ENCODE results near the gene NPTXR.
A peak's percentile ranks its signal among the peaks of the same experiment; 100 is the strongest.

NPTXR gene

DNA sequence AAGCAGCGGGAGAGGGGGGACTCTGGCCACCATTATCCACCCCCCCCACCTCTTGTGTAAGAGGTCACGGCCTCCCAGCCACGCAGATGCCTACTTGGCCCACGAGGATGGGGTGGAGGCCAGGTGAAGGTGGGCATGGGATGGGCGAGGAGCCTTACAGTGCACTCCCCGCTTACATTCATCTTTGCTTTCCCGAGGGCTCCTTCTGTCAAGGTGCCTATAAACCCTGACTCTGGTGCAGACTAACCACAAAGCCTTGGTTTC lies 13.1 kb downstream of the NPTXR start:
- DNase-seq (ENCODE audit: low spot score): no peak

- DNase-seq (ENCODE audit: low spot score): no peak
These were observed 13.6 kb downstream of the NPTXR start for GRCh38 chr22:38830026-38830844.

- no peak for DNase-seq (ENCODE audit: low spot score)
These were observed 14.3 kb downstream of the NPTXR start for GRCh38 chr22:38829485-38829884.

DNA sequence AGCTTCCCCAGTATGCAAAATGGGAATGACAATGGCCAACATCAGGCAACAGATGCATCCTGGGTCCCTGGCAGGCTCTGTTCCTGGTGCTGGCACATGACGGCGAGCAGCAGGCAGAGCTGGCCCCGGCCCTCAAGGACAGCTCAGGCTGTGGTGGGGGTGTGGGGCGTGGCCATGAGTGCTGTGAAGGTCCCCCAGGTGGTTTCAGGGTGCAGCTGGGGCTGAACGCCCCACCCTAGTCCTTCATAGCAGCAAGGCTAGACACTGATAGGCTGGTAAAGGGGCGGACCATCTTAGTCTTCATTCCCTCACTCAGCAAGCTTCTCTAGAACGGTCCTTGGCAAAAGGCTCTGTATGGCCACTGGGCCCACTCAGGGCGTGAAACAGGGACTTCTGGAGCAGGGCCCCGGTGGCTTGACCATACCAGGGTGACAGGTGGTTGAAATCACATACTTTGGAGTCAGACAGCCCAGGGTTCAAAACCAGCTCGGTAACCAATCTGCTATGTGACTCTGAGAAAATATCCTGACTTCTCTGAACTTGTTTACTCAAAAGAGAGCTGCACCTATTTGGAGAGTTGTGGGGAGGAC lies 15.1 kb downstream of the NPTXR start:
- DNase-seq (ENCODE audit: low spot score): no peak

GRCh38 chr22:38828191-38828590 lies 15.6 kb downstream of the NPTXR start:
- DNase-seq (ENCODE audit: low spot score): no peak

GRCh38 chr22:38827510-38827909 lies 16.3 kb downstream of the NPTXR start:
- no peak for DNase-seq (ENCODE audit: low spot score)

DNA sequence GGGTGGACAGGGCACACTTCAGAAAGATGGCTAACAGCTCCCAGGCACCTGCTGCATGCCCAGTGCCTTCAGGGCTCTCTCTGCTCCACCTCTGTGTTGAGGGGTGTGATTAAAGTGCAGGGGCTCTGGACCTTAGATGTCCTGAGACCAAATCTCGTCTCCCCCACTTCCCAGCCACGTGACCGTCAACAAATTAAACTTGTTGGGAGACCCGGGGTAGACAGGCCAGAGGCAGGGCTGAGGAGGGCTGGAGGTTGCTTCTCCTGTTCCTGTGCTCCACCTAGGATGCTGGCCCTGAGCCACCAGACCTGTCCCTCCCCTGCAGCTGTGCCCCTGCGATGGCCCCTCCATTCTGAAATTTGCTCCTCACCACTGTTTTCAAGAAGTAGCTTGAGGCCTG lies 17.0 kb downstream of the NPTXR start:
- no peak for DNase-seq (ENCODE audit: low spot score)

GRCh38 chr22:38826386-38826785 lies 17.4 kb downstream of the NPTXR start:
- no peak for DNase-seq (ENCODE audit: low spot score)

DNA sequence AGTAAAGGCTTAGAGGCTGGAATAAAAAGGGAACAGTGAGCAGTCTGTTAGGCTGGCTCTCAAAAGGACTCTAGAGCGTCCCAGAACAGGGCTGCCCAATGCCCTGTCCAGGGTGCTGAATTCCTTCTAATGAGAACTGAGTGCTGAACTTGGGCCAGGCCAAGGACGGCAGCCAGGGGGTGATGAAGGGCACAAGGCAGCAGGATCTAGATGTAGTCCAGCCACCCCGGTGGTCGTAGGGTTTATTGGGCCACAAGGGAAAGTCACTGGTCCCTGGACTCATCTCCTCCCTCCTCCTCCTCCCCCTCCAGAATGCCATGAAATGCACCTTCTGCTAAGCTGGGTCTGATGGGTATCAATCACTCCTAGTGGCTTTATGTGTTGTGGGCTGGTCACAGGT lies 19.2 kb downstream of the NPTXR start:
- DNase-seq (ENCODE audit: low spot score): no peak

- DNase-seq (ENCODE audit: low spot score): no peak
These were observed 20.2 kb downstream of the NPTXR start for GRCh38 chr22:38823637-38824036.

DNA sequence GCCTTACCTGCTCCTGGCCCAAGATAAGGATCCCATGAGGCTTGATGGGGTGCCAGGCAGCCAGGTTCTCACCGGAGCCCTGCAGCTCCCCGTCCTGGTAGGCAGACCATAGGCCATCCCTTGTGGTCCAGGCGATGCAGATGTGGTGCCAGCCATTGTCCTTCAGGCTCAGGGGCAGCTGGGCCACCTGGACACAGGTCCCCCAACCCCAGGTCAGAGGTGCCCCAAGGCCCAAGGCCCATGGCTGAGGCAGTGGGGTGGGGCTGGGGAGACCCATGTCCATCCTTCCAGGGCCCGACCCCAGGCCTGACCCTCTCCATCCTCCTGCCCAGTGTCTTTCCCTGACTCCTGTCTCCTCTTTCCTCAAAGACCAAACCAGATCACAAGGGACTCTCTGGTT lies 20.8 kb downstream of the NPTXR start:
- no peak for DNase-seq (ENCODE audit: low spot score)

DNA sequence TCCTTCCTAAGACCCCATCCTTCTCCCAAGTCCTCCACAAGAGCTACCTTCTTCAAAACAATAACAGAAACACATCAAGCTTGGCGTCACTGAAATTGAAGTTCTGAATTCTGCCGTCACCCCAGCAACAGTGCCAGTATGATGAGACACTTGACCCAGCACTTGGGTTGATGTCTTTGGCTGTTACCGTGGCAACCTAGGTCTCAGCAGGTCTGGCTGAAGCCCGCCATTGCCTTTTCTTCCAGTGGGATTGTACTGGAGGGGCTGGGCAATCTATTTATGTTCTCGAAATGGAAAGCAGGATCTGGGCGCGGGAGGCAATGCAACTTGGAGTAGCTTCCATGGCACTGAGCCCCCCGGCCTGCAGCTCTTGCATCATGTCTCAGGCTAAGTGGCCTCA lies 23.8 kb downstream of the NPTXR start:
- DNase-seq (ENCODE audit: low spot score): no peak

- no peak for DNase-seq (ENCODE audit: low spot score)
These were observed 24.4 kb downstream of the NPTXR start for GRCh38 chr22:38819387-38819940.

- DNase-seq (ENCODE audit: low spot score): no peak
These were observed 26.6 kb downstream of the NPTXR start for GRCh38 chr22:38817196-38817595.

DNA sequence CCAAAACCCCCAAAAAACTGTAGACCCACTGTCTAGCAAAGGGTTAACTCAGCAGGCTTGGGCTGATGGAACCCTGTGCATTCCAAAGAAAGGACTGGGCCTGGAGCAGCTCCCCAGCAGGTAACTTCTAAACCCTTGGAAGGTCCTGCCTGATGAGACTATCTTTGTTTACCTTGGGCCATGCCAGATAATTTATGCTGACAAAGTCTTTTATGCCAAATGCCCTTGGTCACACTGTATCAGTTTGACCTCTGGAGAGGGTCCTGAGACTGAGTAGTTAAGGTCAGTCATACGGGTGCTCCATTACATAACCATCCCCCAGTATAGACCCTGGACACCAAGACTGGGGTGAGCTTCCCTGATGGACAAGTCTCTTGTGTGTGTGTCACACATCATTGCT lies 28.0 kb downstream of the NPTXR start:
- no peak for DNase-seq (ENCODE audit: low spot score)

- DNase-seq (ENCODE audit: low spot score): no peak
These were observed 32.6 kb downstream of the NPTXR start for GRCh38 chr22:38811241-38811640.

- DNase-seq (ENCODE audit: low spot score): peak; percentile 43
These were observed 38.7 kb downstream of the NPTXR start for GRCh38 chr22:38805041-38805593.

DNA sequence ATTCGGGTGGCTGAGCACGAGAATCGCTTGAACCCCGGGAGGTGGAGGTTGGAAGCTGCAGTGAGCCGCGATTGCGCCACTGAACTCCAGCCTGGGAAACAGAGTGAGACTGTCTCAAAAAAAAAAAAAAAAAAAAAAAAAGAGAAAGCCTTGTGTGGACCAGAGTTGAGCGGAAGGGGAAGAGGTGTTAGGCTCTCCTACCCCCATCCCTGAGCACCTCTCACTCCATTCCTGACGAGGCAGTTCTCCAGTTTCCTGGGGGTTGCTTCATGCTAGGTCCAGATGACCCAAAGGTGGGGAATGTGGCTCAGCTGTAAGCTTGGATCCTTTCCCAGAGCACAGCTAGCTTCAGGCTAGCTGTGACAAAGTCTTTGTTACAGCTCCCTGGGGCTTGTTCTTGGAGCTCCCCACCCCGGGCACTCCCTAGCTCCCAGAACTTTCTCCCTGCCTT lies 41.1 kb downstream of the NPTXR start:
- DNase-seq (ENCODE audit: low spot score): peak; percentile 41

GRCh38 chr22:38799265-38800002 lies 44.4 kb downstream of the NPTXR start:
- DNase-seq (ENCODE audit: low spot score): no peak

GRCh38 chr22:38798496-38798895 lies 45.3 kb downstream of the NPTXR start:
- no peak for DNase-seq (ENCODE audit: low spot score)

DNA sequence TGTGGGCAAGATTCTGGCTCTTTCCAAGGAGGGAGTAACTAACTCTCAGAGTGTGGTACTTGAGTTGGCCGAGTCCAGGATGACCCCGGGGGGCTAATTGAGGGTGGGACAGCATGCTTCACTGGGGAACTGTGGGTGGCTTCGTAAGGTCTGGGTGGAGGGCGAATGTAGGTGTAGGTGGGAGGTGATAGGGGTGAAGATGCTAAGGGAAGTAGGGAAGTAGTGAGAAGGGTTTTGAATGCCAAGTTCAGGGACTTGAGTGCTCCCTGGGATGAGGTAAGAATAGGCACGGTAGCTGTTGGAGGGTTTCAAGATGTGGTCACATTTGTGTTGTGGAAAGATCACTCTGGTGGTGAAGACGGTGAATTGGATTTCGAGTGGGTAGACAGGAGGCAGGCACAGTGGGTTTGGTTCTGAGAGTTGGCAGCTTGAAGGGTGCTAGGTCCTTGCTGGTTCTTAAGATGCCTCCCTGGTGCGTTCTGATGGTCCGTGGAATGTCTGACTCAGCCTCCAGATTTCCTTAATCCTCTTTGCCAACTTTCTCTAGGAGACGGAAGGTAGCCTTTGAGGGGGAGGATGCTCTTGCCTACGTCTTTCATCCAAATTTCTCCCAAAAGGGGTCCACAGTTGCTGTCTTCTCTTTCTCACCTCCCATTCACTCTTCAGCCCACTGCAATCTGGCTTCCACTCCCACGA lies 47.4 kb downstream of the NPTXR start:
- no peak for DNase-seq (ENCODE audit: low spot score)

GRCh38 chr22:38795569-38795968 lies 48.3 kb downstream of the NPTXR start:
- DNase-seq (ENCODE audit: low spot score): no peak
